GF-D8 (cell line): ENCODE results near the gene ABCA7.

Experiments
- DNase-seq: peaks from one replicate; lab custom pipeline; 2025; lab: John Stamatoyannopoulos, UW

Gene ABCA7

DNA sequence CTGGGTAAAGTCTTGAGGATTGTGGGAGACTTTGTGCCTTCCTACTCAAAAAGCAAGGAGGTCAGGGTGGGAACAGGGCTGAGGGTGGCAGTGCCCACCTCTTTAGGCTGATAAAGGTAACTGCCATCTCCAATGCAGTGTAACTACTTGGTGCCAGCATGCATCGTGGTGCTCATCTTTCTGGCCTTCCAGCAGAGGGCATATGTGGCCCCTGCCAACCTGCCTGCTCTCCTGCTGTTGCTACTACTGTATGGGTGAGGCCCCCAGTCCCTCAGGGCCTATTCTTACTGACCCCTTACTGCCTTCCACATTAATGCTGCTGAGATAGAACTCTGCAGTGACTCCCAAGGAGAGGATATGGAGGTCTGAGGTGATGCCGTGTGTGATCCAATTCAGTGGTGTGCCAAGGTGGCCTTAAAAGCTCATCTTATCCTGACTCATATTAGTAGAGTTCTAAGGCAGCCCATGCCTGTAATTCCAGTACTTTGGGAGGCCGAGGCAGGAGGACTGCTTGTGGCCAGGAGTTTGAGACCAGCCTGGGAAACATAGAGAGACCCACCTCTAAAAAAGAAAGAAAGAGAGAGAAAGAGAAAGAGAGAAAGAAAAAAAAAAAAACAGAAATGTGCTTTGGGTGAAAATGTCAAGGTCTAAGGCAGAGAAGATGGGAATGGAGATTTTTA, 17.4 kb downstream of the ABCA7 start:
- DNase-seq, result peak; percentile 2

DNA sequence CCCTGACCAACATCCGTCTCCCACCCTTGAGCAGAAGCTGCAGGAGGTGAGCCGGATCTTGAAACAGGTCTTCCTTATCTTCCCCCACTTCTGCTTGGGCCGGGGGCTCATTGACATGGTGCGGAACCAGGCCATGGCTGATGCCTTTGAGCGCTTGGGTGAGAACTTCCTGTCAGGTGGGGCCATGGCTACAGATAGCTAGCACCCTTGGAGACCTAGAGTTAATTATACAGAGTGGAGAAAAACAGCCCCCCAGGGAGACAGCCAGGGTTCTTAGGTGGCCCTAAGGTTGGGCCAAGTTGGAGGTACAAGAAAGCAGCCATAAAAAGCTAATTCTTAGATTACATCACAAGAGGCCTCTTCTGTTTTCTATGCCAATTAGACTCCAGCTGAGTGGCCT, 18.2 kb downstream of the ABCA7 start:
- DNase-seq, result no peak

DNA sequence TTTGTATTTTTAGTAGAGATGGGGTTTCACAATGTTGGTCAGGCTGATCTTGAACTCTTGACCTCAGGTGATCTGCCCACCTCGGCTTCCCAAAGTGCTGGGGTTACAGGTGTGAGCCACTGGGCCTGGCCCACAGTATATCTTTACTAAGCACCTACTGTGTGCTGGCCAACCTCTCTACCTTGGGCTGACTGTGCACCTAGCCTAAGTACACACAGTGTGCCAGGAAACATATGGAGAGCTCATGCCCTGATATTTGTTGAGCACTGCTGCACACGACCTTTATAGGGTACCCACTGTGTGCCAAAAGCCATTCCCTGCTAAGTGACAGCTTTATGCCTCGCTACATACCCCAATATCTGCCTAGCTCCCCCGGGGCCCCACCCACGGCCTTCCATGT, 20.8 kb downstream of the ABCA7 start:
- no peak for DNase-seq

DNA sequence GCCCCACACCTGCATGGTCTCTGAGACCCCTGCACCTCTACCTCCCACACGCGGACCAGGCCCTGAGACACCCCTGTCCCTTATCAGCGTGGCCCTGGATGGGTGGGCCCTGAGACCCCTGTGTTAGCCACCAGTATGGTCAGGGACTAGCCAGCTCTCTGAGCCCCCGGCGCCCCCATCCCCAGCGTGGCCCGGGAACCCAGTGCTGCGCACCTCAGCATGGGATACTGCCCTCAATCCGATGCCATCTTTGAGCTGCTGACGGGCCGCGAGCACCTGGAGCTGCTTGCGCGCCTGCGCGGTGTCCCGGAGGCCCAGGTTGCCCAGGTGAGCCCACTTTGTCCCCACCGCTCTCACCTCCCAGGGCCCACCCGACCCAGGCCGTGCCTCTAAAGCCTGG, 22.1 kb downstream of the ABCA7 start:
- DNase-seq, result no peak

DNA sequence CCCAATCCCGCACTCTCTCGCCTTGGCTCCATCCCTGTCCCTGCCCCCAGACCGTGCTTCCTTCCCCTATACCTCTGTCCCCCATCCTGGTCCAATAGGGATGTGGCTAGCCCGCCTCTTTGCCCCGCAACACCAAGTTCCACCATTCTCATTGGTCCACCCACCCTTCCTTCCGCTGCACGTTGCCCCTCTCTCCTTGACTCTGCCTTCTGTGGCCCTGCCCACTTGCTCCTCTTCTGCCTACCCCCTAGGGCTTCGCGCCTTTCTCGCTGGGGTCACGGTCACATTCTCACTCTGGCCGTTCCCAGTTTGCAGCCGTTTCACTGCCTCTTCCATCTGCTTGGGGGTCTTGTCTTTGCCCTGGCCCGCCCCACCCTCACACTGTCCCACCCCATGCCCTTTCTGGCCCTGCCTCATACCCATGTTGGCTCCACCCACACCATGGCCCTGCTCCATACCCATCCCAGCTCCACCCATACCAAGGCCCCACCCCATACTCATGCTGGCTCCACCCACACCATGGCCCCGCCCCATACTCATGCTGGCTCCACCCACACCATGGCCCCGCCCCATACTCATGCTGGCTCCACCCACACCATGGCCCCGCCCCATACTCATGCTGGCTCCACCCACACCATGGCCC, 22.6 kb downstream of the ABCA7 start:
- DNase-seq, result no peak

DNA sequence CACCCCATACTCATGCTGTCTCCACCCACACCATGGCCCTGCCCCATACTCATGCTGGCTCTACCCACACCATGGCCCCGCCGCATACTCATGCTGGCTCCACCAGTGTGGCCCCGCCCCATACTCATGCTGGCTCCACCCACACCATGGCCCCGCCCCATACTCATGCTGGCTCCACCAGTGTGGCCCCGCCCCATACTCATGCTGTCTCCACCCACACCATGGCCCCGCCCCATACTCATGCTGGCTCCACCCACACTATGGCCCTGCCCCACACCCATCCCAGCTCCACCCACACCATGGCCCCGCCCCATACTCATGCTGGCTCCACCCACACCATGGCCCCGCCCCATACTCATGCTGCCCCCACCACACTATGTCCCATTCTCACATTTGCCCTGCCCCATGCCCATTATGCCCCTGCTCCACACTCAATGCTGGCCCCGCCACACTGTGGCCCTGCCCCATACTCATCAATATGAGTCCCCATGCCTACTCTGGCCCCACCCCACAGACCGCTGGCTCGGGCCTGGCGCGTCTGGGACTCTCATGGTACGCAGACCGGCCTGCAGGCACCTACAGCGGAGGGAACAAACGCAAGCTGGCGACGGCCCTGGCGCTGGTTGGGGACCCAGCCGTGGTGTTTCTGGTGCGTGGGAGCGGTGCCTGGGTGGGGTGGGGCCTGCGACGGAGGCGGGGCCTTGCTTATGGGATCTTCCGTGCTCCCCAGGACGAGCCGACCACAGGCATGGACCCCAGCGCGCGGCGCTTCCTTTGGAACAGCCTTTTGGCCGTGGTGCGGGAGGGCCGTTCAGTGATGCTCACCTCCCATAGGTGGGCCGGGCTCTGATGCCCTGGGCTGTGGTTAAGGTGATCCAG, 23.4 kb downstream of the ABCA7 start:
- DNase-seq, result no peak

DNA sequence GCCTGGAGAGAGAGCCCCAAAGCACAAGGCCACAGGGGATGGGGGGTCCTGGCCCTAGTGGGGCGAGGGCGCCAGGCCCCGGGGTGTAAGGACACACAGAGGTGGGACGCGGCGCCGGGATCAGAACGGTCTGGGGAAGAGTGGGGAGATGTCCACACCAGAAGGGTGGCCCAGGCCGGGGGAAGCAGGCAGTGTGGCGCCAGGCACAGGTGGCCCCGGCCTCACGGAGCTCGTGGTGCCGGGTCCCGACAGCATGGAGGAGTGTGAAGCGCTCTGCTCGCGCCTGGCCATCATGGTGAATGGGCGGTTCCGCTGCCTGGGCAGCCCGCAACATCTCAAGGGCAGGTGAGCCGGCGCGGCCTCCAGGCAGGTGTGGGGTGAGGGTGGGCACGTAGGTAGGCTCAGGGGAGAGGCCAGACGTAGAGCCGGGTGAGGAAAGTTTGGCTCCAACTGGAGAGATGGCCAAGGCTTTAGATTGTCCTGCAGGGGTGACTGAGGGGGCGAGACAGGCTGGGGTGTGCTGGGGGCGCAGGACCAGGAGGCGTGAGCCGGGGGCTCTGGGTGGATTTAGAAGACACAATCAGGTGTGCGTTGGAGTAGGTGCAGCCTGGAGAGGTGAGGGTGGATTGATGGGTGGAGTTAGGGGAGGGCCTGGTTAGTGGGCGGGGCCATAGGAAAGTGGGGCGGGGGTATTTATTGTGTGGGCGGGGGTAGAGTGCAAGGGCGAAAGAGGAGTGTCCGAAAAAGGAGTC, 24.2 kb downstream of the ABCA7 start:
- DNase-seq, result no peak

DNA sequence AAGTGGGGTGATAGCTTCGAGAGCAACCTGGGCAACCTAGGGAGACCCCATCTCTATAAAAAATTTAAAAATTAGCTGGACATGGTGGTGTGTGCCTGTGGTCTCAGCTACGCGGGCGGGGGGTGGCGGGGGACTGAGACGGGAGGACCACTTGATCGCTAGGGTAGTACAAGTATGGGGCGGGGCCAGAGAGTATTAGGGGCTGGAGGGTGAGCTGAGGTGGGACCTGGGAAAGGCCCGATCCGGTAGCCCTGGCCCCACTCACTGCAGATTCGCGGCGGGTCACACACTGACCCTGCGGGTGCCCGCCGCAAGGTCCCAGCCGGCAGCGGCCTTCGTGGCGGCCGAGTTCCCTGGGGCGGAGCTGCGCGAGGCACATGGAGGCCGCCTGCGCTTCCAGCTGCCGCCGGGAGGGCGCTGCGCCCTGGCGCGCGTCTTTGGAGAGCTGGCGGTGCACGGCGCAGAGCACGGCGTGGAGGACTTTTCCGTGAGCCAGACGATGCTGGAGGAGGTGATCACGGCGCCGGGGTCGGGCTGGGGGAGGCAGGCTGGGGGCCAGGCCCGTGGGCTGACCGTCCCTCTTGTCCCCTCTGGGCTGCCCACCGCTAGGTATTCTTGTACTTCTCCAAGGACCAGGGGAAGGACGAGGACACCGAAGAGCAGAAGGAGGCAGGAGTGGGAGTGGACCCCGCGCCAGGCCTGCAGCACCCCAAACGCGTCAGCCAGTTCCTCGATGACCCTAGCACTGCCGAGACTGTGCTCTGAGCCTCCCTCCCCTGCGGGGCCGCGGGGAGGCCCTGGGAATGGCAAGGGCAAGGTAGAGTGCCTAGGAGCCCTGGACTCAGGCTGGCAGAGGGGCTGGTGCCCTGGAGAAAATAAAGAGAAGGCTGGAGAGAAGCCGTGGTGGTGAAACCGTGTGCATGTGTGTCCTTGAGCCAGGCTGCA, 25.0 kb downstream of the ABCA7 start:
- peak; percentile 34 for DNase-seq

DNA sequence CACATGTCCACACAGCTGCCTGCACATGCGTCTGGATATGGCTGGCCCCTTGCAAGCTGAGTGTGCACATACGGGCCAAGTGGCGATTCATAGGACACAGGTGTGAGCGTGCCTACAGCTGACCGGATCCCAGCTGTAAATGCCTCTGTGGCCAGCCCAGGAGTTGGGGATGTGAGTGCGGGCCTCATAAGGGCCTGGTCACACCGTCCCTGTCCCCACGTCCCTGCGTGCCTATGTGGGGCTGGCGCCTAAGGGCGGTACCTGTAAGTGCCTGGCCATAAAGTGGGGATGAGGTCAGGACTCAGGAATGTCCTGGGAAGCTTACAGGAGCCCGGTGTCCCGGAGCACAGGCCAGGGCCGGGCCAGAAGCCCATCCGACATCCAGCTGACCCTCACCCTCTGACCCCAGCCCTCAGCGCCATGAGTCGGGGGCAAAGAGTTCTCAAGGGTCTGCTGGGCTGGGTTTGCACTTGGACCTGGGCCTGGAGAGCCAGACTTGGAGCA, 25.8 kb downstream of the ABCA7 start:
- no peak for DNase-seq

DNA sequence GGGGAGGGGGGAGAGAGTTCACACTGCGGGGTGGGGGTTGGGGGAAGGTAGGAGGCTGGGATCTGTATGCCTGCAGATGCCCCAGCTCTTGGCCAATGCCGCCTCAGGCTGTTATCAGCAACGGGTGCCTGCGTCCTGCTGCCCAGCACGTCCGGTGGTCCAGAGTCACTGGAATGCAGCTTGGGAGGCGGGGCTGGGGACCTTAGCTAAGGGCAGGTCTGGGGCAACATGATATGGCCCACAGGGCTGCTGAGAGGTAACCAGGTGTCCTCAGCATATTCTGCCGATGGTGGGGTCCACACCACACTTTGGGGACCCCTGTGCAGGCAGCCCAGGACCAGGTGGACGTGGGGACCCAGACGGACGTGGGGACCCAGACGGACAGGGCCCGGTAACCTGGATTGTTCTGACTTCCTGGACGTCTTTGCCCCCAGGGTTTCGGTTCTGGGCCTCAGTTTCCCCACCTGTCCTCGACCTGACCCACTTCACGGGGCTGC, 26.4 kb downstream of the ABCA7 start:
- peak; percentile 28 for DNase-seq

DNA sequence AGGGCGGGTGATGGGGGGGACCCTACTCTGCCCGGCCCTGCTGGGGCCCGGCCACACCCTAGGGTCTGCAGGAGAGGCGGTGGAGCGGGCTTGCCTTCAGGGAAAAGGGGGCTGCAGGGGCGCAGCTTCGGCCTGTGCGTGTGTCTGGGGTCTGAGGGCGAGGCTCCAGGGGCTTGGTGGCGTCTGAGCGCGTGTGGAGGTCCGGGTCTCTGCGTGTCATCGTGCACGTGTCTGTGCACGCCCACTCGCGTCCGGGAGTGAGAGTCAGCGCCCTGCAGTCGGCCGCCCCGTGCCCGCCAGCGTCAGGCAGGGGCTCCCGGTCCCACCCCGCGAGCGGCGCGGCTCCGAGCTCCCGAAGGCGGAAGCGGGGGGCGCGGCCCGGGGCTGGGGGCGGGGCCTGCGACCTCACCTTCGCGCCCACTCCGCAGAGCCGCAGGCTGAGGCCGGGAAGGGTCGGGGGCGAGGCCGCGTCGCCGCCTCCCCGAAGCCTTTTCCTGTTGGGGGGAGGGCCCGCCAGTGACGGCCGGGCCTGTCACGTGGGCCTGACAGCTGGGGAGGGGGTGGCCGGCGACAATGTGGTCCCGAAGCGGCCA, 26.9 kb downstream of the ABCA7 start, which contains the start of gene ARHGAP45:
Gene ARHGAP45, plus strand, starts transcription at position 420 of the 593 bp plus-strand sequence. CDS start 239 bp downstream, outside the sequence.
- DNase-seq, result peak; percentile 45

DNA sequence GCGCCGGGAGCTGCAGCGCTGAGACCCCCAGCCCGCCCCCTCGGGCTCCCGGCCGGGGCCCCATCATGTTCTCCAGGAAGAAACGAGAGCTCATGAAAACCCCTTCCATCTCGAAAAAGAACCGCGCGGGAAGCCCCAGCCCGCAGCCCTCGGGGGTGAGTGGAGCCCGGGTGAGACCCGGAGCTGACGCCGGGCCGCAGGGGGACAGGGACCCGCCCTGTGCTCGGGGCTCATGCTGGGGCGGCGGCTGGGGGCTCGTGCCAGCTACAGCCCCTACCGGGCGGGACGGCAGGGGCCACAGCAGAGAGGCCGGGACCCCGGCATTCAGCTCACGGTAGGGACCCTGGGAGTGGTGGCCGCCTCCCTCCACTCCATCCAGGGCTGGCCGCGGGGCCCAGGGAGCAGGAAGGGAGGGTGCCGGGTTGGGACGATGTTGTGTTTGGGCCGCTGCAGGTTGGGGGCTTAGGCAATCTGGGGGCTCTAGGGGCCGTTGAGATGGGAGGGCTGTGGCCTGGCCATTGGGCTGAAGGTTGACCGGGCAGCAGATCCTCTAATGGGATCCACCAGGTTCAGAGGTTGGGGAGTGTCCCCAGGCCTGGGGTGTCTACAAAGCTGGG, 27.5 kb downstream of the ABCA7 start:
- DNase-seq, result no peak

DNA sequence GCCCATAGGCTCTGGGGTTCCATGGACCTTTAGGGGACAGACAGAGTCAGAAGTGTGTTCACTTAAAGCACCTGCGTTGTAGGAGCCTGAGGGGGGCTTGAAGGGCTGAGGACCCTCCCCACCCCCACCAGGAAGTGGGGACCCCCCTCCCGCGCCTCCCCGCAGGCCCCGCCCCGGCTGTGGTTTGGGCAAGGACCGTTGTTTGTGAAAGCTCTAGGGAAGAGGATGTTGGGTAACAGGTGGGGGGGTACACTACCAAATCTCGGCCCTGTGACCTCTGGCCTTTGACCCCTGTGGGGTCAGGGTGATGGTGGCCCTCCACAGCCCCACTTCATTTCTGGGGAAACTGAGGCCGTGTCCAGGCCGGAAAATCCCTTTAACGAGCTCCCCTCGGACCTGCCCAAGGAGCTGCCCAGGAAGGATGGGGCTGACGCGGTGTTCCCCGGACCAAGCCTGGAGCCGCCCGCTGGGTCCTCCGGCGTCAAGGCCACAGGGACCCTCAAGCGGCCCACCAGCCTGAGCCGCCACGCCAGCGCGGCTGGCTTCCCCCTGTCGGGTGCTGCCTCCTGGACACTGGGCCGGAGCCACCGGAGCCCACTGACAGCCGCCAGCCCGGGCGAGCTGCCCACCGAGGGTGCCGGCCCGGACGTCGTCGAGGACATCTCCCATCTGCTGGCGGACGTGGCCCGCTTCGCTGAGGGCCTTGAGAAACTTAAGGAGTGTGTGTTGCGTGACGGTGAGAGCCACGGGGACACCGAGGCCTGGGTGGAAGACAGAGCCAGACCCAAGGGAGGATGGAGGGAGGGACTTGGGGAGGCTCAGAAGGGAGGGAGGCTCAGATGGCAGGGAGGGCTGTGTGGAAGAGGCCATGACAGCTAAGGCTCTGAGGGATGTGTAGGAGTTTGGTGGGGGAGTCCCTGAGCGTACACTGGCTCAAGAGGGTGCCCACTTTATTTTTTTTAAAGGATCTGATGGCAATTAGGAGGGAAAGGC, 28.4 kb downstream of the ABCA7 start:
- peak; percentile 36 for DNase-seq

DNA sequence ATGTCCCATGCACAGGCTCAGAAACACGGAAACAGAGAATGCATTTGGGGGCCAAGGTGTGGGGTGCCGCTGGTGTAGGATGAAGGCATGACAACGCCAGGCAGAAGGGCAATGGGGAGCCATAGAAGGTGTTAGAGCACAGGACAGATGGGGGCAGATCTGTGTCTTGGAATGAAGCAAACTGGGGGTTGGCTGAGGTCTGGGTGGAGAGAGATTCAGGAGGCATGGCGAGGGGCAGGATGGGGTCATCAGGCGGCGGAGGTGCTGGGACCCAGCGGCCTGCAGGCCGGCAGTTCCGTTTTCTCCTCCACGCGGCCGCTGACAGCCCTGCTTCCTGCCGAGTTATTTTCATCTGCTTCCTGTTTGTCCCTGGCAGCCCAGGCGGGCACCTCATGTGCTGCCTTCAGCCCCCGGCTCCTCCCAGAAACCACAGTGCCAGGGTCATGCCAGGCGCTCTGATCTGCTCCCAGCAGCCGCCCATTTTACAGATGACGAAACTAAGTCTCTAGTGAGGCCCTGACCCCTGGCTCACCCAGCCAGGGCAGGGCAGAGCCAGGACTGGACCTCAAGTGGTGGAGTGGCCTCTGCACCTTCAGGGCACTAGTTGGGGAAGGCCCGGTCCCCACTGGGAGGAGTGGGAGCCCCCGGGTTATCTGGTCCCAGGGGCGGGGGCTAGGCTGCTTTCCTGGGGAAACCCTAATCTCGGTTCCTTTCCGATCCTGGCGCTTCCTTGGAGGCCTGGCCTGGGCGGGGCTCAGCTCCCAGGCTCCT, 29.3 kb downstream of the ABCA7 start:
- DNase-seq, result peak; percentile 91

DNA sequence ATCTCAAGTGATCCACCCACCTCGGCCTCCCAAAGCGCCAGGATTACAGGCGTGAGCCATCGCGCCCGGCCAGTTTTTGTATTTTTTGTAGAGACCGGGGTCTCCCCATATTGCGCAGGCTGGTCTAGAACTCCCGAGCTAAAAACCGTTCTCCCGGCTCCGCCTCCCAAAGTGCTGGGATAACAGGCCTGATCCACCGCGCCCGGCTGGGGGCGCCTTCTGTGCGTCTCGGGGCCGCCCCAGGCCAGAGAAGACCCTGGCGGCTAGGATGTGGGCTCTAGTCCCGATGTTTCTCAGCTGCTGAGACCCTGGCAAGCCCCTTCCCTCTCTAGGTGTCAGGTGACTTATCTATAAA, 30.6 kb downstream of the ABCA7 start:
- no peak for DNase-seq

DNA sequence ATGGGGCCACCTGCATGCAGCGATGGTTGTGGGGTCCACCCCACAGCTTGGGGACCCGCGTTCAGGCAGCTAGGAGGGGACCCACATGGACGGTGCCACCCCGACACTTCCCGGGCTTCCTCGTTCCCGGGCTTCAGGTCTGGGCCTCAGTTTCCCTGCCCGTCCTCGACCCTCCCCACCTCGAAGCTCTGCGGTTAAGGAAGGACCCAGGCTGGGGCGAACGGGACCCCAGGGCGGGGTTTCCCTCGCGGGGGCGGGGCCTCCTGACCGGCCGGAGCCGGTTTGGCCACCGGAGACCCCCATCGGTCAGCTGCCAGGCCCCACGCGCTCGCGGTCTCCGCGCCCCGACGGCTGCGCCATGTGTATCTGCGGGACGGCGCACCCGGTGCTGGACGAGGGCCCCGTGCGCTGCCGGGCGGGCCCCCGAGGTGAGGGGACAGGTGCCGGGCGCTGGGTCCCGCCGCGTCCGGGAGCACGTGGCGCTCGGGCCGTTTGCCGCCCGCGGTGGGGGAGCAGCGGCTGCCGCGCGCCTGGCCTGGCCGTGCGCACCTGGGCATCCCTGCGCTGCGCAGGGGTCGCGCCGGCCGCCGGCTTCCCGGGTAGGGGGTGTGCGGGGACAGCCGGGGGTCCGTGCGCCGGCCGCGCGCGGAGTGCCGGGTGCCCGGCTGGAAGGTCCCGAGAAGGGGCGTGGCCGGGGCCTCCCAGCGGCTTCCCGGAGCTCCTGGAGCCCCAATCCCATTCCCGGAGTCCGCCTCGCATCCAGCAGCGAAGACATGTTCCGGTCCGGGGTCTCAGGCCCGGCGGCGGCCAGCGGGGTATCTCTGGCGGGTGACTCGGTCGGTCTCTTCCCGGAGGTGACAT, 31.3 kb downstream of the ABCA7 start:
- DNase-seq, result no peak
